Mesendoderm (in vitro differentiated cells): ENCODE results near the gene EMC10.

Source experiments
- DNase-seq: peaks from one replicate; pipeline ENCODE4 v3.0.0; 2013
- H2AK5ac ChIP-seq: 2 replicates; pipeline ENCODE4 v1.6.1; 2013; ENCODE audit warnings: low read length, inconsistent platforms
- H2BK120ac ChIP-seq: 2 replicates; pipeline ENCODE4 v1.6.1; 2013; ENCODE audit warnings: low read depth, mild to moderate bottlenecking, low read length, moderate library complexity, mixed read lengths
- H2BK15ac ChIP-seq: replicated peaks from 2 replicates; pipeline ENCODE4 v1.6.1; 2013; ENCODE audit warnings: low read depth, mild to moderate bottlenecking, moderate library complexity
- H2BK5ac ChIP-seq: 2 replicates; pipeline ENCODE4 v1.6.1; 2013; ENCODE audit warnings: low read length, inconsistent platforms
- H3K18ac ChIP-seq: 2 replicates; pipeline ENCODE4 v1.6.1; 2013; ENCODE audit warnings: mild to moderate bottlenecking, low read length, mixed read lengths
- H3K23ac ChIP-seq: one replicate; pipeline ENCODE4 v1.6.1; 2013; ENCODE audit warnings: low read length
- H3K27ac ChIP-seq: 2 replicates; pipeline ENCODE4 v1.5.1; 2013; ENCODE audit warnings: low read depth, mild to moderate bottlenecking, inconsistent platforms, low read length, moderate library complexity
- H3K27me3 ChIP-seq: 2 replicates; pipeline ENCODE4 v1.6.1; 2013; ENCODE audit warnings: low read length, control low read depth, mild to moderate bottlenecking, inconsistent platforms; ENCODE audit not compliant: insufficient read depth, poor library complexity
- H3K36me3 ChIP-seq: 2 replicates; pipeline ENCODE4 v1.6.1; 2013; ENCODE audit warnings: low read length, inconsistent platforms; ENCODE audit not compliant: control insufficient read depth, insufficient read depth
- H3K4ac ChIP-seq: one replicate; pipeline ENCODE4 v1.6.1; 2013; ENCODE audit warnings: low read depth, mild to moderate bottlenecking, low read length, moderate library complexity
- H3K4me1 ChIP-seq: 2 replicates; pipeline ENCODE4 v1.6.1; 2013; ENCODE audit warnings: low read depth, low read length, inconsistent platforms; ENCODE audit not compliant: control insufficient read depth
- H3K4me2 ChIP-seq: 2 replicates; pipeline ENCODE4 v1.6.1; 2013; ENCODE audit warnings: low read length
- H3K4me3 ChIP-seq: 2 replicates; pipeline ENCODE4 v1.5.1; 2013; ENCODE audit warnings: mild to moderate bottlenecking, low read length
- H3K56ac ChIP-seq: one replicate; pipeline ENCODE4 v1.6.1; 2013; ENCODE audit warnings: low read length
- H3K79me1 ChIP-seq: 2 replicates; pipeline ENCODE4 v1.6.1; 2013; ENCODE audit warnings: low read length, inconsistent platforms
- H3K79me2 ChIP-seq: 2 replicates; pipeline ENCODE4 v1.6.1; 2013; ENCODE audit warnings: mild to moderate bottlenecking, low read length; ENCODE audit not compliant: control insufficient read depth, insufficient read depth
- H3K9ac ChIP-seq: 2 replicates; pipeline ENCODE4 v1.6.1; 2013; ENCODE audit warnings: low read length, inconsistent platforms
- H4K5ac ChIP-seq: one replicate; pipeline ENCODE4 v1.6.1; 2013; ENCODE audit warnings: low read length
- H4K8ac ChIP-seq: one replicate; pipeline ENCODE4 v1.6.1; 2013; ENCODE audit warnings: low read depth, mild to moderate bottlenecking, control low read depth, low read length, moderate library complexity
- WGBS: extraction: QIAGEN DNeasy Blood & Tissue Kit; methylation state at CpG from one replicate; pipeline ENCODE4 v1.1.7; 2013; ENCODE audit warnings: low lambda C conversion rate, missing lambda C conversion rate; ENCODE audit not compliant: insufficient coverage; ENCODE audit errors: extremely low coverage; 5-methylcytosine and 5-hydroxymethylcytosine counted together

Gene EMC10

DNA sequence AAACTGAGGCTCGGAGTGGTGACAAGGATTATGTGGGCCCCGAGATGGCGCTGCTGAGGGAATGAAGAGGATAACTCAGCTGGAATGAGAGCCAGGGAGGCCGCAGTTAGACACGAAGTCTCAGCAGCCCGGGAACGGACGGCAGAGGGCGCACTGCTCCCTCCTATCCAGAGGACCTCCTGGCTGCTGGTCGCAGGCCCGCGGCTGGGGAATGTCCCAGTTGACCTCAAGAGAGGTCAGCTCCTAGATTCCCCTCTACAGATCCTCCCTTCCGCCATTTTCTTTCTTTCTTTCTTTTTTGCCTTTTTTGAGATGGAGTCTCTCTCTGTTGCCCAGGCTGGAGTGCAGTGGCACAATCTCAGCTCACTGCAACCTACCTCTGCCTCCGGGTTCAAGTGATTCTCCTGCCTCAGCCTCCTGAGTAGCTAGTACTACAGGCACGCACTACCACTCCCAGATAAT is 61.5 kb downstream of the EMC10 start:
- H3K36me3 ChIP-seq: no peaks in the 10 kb centered on the region
- H3K4me3 ChIP-seq: no peak overlapping the region
- H3K23ac ChIP-seq: no peak overlapping the region
- H3K27ac ChIP-seq: no peak overlapping the region
- peak; percentile 96 for DNase-seq
- no peak overlapping the region for H2BK5ac ChIP-seq
- no peak overlapping the region for H3K4me2 ChIP-seq
- H3K4ac ChIP-seq: no peak overlapping the region
- no peak overlapping the region for H4K8ac ChIP-seq
- H2BK120ac ChIP-seq: no peak overlapping the region
- H3K79me2 ChIP-seq: no peaks in the 10 kb centered on the region
- no peak overlapping the region for H2AK5ac ChIP-seq
- H3K18ac ChIP-seq: no peak overlapping the region
- H3K4me1 ChIP-seq: no peaks in the 10 kb centered on the region
- no peak overlapping the region for H3K9ac ChIP-seq
- WGBS: no CpG with 5 or more reads among the region's 15 CpGs
- H2BK15ac ChIP-seq: no peak overlapping the region
- H3K27me3 ChIP-seq: no peaks in the 10 kb centered on the region
- no peak overlapping the region for H4K5ac ChIP-seq
- H3K56ac ChIP-seq: no peak overlapping the region
- H3K79me1 ChIP-seq: no peaks in the 10 kb centered on the region
